Ovary (tissue), 9 donors: ENCODE measurements around the gene DMXL2. TPM values are rescaled to one million over a fixed set of nuclear protein-coding genes. Genes with fewer than 3 reads are reported as not detected.

Experiments used
- DNase-seq, 5 donors: peaks; one replicate each; pipeline ENCODE4 v3.0.0-alpha.2; 2019 to 2020
- H3K27ac ChIP-seq, 2 donors: fragments of 200-600 bp; one replicate each; pipeline versions ENCODE4 v1.5.1 to v1.8.0; 2019 to 2022
- H3K27me3 ChIP-seq: fragments of 200-600 bp; one replicate; pipeline ENCODE4 v1.8.0; 2022
- H3K36me3 ChIP-seq: fragments of 200-600 bp; sonication (generic); one replicate; pipeline ENCODE4 v1.5.1; 2019
- H3K4me1 ChIP-seq: one replicate; pipeline ENCODE4 v1.8.1; 2013; ENCODE audit warnings: mild to moderate bottlenecking, moderate library complexity; ENCODE audit not compliant: insufficient read depth
- H3K4me3 ChIP-seq: fragments of 200-600 bp; sonication (generic); one replicate; pipeline ENCODE4 v1.5.1; 2017
- H3K9me3 ChIP-seq, 2 donors: fragments of 200-600 bp in 1 of 2; sonication (generic) in 1 of 2; one replicate each; pipeline versions ENCODE4 v1.5.1 to v1.8.1; 2013 to 2019; ENCODE audit warnings: mild to moderate bottlenecking in 1 of 2, moderate library complexity in 1 of 2
- EP300 ChIP-seq: sonication (generic); formaldehyde crosslinking; IDR thresholded peaks from one replicate; pipeline ENCODE4 v1.6.1; 2017; ENCODE audit warnings: antibody characterized with exemption
- POLR2A ChIP-seq: fragments of 450-650 bp; IDR thresholded peaks from one replicate; pipeline ENCODE4 v1.6.1; 2017; ENCODE audit warnings: antibody characterized with exemption, mild to moderate bottlenecking, moderate library complexity
- WGBS, 3 donors: extraction: QIAGEN DNeasy Blood & Tissue Kit in 1 of 3; methylation state at CpG; one replicate each; pipeline versions ENCODE4 v1.1.5 to v1.1.7; 2013 to 2017; 5-methylcytosine and 5-hydroxymethylcytosine counted together
- intact Hi-C, 4 donors: fragments of 100-400 bp; cut with DNase I; formaldehyde crosslinking; loops; one replicate each; pipeline versions ENCODE4 v1.11.0 to v1.15.1; 2022 to 2023
- polyA plus RNA-seq, 2 donors: library from polyadenylated mRNA; stranded (reverse); fragments of 200-250 nt in 1 of 2; fragments of 350-450 nt in 1 of 2; fragmentation: Illumina TruSeq in 1 of 2; extraction: RNeasy Lipid Tissue Mini Kit (QIAGEN cat#74804) in 1 of 2; gene quantifications; one replicate each; pipeline ENCODE4 v1.2.3, GENCODE V29; 2013 to 2014
- total RNA-seq, 7 donors: library from RNA; depleted of rRNA in 2 of 7; stranded (reverse); fragments of >200 nt in 2 of 7; fragmentation: NEBNext Ultra II Directional in 3 of 7; extraction: Animal tissue kit (Norgen Biotek cat#: 25700) in 3 of 7; gene quantifications; one replicate each; pipeline versions ENCODE4 v1.1.0 to v1.2.4, GENCODE V29; 2016 to 2023
- TF ChIP-seq, protein P1 (sequence below), 3 donors: fragments of 450-650 bp in 2 of 3; fragments of 200-600 bp in 1 of 3; IDR thresholded peaks; one replicate each; pipeline versions ENCODE4 v1.5.1 to v1.8.0; 2016 to 2022; ENCODE audit warnings: antibody characterized with exemption in 3 of 3, mild to moderate bottlenecking in 1 of 3
- donor health status: DM: no; HTN: no; CAD: no; lungs with moderate emphysema.
- donor health status: DM: no; HTN: no; CAD: no.
- donor health status: Bipolar disorder and iron deficiency.
- donor health status: DM: yes; HTN: yes; CAD: no.
- donor health status: DM: no; HTN: no; CAD: no.
- donor health status: DM: yes; HTN: yes; CAD: no.

DMXL2 gene
- total and polyA plus RNA-seq, 9 donors, result 9.1 to 28.5 (median 16.1) TPM

DNA sequence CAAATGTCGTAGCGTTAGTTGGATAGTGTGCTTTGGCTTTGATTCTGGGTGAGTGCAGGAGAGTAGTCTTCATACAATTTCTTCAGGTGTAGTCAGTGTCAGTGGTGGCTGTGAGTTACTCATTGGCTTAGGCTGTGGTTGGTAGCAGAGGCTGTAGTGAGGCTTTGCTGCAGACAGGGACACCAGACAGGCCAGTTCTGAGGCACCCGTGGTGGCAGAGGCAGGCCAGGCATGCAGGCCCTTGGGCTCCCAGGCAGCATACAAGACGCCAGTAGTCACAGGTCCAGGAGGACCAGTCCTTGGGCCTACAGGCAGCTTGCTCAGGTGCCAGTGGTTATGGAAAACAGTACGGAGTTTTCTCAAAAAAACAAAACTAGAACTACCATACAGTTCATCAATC is 61.3 kb downstream of the DMXL2 start:
- Histone ChIP-seq H3K27ac (no peak overlapping the region), H3K36me3 (no peaks in the 10 kb centered on the region), H3K4me3 (no peak overlapping the region), H3K9me3 (no peaks in the 10 kb centered on the region), H3K4me1 (no peaks in the 10 kb centered on the region), H3K27me3 (no peaks in the 10 kb centered on the region)
- no peak for DNase-seq
- intact Hi-C loops, result no loop called here
- TF ChIP-seq POLR2A (no peak), EP300 (no peak)
- TF ChIP-seq, protein P1, sequence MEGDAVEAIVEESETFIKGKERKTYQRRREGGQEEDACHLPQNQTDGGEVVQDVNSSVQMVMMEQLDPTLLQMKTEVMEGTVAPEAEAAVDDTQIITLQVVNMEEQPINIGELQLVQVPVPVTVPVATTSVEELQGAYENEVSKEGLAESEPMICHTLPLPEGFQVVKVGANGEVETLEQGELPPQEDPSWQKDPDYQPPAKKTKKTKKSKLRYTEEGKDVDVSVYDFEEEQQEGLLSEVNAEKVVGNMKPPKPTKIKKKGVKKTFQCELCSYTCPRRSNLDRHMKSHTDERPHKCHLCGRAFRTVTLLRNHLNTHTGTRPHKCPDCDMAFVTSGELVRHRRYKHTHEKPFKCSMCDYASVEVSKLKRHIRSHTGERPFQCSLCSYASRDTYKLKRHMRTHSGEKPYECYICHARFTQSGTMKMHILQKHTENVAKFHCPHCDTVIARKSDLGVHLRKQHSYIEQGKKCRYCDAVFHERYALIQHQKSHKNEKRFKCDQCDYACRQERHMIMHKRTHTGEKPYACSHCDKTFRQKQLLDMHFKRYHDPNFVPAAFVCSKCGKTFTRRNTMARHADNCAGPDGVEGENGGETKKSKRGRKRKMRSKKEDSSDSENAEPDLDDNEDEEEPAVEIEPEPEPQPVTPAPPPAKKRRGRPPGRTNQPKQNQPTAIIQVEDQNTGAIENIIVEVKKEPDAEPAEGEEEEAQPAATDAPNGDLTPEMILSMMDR (IDR thresholded peaks at IDR 0.05), result no peak
- WGBS, 3 donors, result 75 to 96% (median 77%) methylated on average over 5 of the region's 5 CpGs

DNA sequence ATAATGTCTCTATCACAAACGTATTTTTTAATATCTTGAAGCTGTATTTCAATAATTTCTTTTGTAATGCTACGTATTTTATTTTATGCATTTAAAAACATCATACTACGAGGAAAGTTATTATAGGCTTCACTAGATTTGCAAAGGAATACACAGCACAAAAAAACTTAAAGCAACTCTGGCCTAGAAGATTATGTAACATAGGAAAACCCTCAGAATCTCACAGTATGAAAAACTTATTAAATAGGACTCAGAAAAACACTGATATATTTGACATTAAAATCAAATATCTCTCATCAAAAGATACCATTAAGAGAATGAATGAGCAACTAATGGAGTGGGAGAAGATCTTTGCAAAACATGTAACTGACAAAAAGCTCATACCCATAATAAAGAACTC is 63.7 kb downstream of the DMXL2 start:
- no peaks in the 10 kb centered on the region for H3K27me3 ChIP-seq
- H3K36me3 ChIP-seq, result no peaks in the 10 kb centered on the region
- no peak for TF ChIP-seq POLR2A
- TF ChIP-seq EP300, result no peak
- TF ChIP-seq, protein P1 (IDR thresholded peaks at IDR 0.05), result no peak
- DNase-seq, result no peak
- intact Hi-C loops, result no loop called here
- no peak overlapping the region for H3K4me3 ChIP-seq
- H3K9me3 ChIP-seq, result no peaks in the 10 kb centered on the region
- no peak overlapping the region for H3K27ac ChIP-seq
- no peaks in the 10 kb centered on the region for H3K4me1 ChIP-seq
- 92 to 95% (median 93%) methylated on average over 3 of the region's 3 CpGs for whole genome bisulfite sequencing, 3 donors

DNA sequence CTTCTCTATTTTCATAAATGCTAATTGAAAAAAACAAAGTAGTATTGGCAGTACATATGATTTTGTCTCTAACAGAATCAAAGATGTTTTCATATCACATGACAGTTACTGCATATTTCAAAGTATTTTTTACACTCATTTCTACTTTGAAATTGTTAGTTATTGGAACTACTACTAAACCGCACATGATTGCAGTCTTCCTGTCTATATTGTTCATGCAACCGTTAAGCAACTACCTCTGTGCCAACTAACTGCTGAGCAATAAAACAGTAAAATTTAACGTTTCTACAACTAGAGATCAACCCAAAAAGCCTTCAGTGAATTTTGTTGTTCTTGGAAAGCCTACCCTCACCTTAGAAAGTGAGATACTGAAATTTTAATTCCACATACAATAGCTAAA is 64.2 kb downstream of the DMXL2 start:
- no peak overlapping the region for H3K27ac ChIP-seq
- TF ChIP-seq, protein P1 (IDR thresholded peaks at IDR 0.05), result no peak
- TF ChIP-seq EP300, result no peak
- TF ChIP-seq POLR2A, result no peak
- DNase-seq, result no peak
- 81 to 93% (median 89%) methylated on average over 3 of the region's 3 CpGs for WGBS, 3 donors
- intact Hi-C loops, result no loop called here
- no peaks in the 10 kb centered on the region for H3K4me1 ChIP-seq
- H3K4me3 ChIP-seq, result no peak overlapping the region
- no peaks in the 10 kb centered on the region for H3K9me3 ChIP-seq
- no peaks in the 10 kb centered on the region for H3K36me3 ChIP-seq
- H3K27me3 ChIP-seq, result no peaks in the 10 kb centered on the region

DNA sequence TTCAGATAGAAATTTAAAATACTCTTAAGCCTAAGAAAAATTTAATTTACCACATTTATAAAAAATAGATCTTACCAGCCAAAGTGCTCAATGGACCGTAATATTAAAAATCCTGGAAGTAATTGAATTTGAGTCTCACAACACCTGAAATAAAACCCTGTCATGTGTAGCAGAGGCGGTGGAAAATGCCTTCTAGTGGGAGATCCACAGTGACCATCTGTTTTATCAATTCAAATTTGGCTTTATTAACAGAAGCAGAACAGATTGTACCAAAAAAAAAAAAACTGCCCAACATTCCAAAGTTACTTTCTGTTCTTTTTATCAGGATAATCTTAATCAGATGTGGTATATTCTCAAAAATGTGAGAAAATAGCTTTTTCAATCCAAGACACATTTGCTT is 71.7 kb downstream of the DMXL2 start:
- intact Hi-C loops, result no loop called here
- H3K9me3 ChIP-seq, result no peaks in the 10 kb centered on the region
- TF ChIP-seq EP300, result no peak
- TF ChIP-seq POLR2A, result no peak
- TF ChIP-seq, protein P1 (IDR thresholded peaks at IDR 0.05), result no peak

DNA sequence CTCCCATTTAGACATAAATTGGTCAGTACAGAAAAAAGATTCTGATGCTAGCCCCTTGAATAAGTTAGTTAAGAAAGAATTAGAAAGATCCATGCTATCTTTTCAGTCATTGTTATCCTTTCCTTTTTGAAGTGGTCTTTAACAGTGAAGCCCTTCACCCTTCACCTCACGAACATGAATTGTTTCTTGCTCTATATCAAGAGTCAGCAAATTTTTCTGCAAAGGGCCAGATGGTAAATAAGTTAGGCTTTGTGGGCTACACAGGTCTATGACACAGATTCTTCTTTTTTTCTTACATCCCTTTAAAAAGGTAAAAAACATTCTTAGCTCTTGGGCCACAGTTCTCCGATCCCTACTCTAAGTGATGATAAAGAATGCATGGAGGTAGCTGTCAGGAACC is 74.9 kb downstream of the DMXL2 start:
- 42 to 70% (median 52%) methylated on average over 2 of the region's 2 CpGs for WGBS, 3 donors
- Histone ChIP-seq H3K9me3 (no peaks in the 10 kb centered on the region), H3K4me3 (no peak overlapping the region), H3K4me1 (no peaks in the 10 kb centered on the region), H3K27me3 (no peaks in the 10 kb centered on the region), H3K36me3 (no peaks in the 10 kb centered on the region), H3K27ac (no peak overlapping the region)
- DNase-seq, result no peak
- no peak for TF ChIP-seq EP300
- TF ChIP-seq, protein P1 (IDR thresholded peaks at IDR 0.05), result no peak
- TF ChIP-seq POLR2A, result no peak
- intact Hi-C loops, result no loop called here

More for the DNA sequence above, 71.7 kb downstream of the DMXL2 start:
- H3K4me3 ChIP-seq, result no peak overlapping the region
- no peaks in the 10 kb centered on the region for H3K36me3 ChIP-seq
- H3K4me1 ChIP-seq, result no peaks in the 10 kb centered on the region
- no peak overlapping the region for H3K27ac ChIP-seq
- H3K27me3 ChIP-seq, result no peaks in the 10 kb centered on the region
- 90 to 97% (median 94%) methylated on average over 2 of the region's 2 CpGs for WGBS, 3 donors
- DNase-seq, result no peak
